Amygdala (tissue), 56 donors: Measurements from ENCODE around the gene ZMIZ1.

Experiments
- DNase-seq, 56 donors: peaks; one replicate each; lab custom pipeline; 2025; lab: John Stamatoyannopoulos, UW

The ZMIZ1 gene

GRCh38 chr10:79075418-79075817 lies 6.7 kb downstream of the ZMIZ1 start:
- no peak for DNase-seq

DNA sequence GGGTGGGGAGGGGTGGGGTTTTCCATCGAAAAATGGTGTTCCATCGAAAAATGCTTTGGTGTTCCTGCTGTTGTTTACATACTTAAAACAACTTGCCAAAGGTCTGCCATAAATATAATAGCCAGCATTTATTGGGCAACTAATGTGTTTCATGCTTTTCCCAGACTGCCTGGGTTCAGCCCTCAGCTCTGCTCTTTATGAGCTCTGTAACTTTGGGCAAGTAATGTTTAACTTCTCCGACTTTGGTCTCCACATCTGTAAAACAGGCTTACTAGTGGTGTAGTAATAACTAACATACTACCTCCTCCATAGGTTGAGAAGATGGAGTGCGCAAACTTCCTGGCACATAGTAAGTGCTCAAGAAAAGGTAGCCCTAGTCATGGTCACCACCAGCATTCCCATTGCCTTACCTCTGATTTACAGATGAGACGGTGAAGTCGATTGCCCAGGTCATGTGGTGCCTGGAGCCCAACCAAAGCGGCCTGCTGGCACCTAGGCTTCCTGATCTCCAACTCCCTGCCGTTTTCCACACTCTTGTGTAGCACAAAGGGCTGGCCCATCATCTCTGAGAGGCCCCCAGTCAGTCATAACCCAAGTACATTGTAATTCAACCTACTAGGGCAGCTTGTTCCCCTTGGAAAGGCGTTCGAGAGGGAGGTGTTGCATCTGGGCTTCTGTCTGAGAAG lies 8.9 kb downstream of the ZMIZ1 start:
- DNase-seq, result no peak

- no peak for DNase-seq
These were observed 9.7 kb downstream of the ZMIZ1 start for GRCh38 chr10:79078367-79079053.

DNA sequence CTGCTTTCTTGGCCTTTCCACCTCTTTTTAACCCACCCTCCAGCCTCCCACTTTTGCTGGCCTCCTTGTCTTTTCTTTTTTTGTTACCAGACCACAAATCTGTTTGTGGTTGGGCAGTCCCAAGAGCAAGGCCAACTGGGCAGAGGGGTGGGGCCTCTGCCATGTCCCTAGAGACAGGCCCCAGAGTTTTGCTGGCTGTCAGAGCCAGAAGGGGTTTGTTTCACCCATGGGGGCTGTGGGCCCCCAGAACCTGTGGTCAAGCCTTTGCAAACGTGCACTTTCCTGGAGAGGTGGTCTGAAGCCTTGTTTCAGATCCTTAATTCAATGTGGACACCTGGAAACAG lies 10.3 kb downstream of the ZMIZ1 start:
- no peak for DNase-seq

GRCh38 chr10:79079490-79080355 lies 11.0 kb downstream of the ZMIZ1 start:
- DNase-seq, result no peak

GRCh38 chr10:79081353-79082034 lies 12.7 kb downstream of the ZMIZ1 start:
- DNase-seq, result no peak

DNA sequence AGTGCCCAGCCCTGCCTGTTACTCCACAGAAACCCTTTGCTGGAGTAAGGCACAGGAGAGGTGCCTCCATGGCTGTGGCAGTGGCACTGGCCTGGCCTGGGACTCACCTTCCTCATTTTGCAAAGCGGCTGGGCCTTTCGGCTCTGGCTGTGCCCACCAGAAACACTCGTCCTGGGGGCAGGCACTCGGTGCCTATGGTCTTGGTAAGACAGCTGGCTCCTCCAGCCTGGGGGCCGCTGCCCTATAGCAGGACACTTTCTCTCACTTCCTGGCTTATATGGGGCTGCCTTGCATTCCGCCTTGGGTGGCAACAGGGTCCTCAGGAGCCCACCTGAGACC lies 13.2 kb downstream of the ZMIZ1 start:
- no peak for DNase-seq

- DNase-seq, result no peak
These were observed 14.1 kb downstream of the ZMIZ1 start for GRCh38 chr10:79082631-79083596.

GRCh38 chr10:79084012-79084971 lies 15.5 kb downstream of the ZMIZ1 start:
- DNase-seq, result peak in 29 of 56 donors; percentile 23 to 78 (median 49)

- DNase-seq, result no peak
These were observed 16.3 kb downstream of the ZMIZ1 start for GRCh38 chr10:79084972-79085597.

DNA sequence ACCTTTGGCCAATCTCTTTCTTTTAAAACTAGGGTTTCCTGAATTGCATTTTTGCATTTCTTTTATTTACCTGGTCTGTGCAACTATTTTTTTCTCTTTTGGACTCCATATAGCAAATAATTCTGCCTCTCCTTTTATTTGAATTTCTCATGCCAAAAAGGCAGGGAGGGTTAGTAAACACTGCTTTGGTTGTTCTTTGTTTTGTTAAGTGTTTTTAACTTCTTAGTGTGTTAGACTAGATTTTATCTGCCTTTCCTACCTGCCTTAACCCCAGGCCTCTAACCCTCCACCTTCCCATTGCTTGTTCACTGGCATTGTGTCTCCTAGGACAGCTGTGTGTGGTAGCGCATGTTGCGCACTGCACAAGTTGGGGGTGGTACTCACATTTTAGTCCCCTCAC lies 18.1 kb downstream of the ZMIZ1 start:
- no peak for DNase-seq

- no peak for DNase-seq
These were observed 19.0 kb downstream of the ZMIZ1 start for GRCh38 chr10:79087721-79088120.

DNA sequence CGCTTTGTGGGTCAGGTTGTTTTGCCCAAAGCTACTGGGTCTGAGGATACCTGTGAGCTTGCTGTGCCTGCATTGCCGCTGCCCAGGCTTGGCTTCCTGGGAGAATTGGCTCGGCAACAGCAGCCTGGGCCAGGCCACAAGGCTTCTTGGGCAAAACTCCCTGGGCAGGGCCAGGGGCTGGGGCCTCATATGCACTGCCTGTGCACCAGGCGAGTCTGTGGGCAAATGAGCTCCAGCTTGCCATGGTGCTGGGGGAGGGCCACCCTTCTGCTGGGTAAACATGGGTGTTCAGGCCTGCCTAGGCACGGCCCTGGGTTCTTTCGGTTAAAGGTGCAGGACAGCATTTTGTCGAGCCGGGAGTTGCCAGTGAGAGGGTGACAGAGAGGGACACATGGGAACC lies 19.4 kb downstream of the ZMIZ1 start:
- peak in 9 of 56 donors; percentile 31 to 54 (median 37) for DNase-seq

DNA sequence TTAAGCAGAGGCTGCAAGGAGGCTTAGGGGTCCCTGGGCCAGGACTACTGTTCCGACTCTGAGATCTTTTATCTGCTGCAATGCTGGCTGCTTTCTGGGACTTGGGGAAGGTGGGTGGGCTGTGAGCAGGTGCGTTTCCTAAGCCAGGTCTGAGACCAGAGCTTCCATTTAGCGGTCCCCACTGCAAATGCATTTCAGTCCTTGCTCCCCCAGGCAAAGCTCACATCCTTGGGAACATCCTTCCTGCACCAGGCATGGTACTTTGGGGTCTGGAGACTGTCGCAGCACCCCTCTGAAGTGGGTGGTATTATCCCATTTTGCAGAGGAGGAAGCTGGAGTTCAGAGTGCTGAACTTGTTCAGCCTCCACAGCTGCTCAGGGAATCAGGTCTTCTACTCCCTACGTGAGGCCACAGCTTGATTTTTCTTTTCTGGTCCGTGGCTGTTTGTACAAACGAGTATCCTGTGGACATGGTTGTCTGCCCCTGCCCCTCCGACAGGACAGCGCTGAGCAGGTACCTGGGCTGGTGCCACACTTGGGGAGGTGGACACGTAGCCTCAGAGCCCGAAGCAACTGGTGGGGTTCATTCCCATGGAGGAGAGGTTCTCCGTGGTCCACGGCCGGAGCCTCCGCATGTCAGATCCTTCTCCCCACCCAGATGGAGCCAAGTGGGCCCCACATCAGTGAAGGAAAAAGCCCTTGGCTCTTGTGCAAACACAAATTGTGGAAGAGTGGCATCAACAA lies 20.0 kb downstream of the ZMIZ1 start:
- DNase-seq, result no peak

DNA sequence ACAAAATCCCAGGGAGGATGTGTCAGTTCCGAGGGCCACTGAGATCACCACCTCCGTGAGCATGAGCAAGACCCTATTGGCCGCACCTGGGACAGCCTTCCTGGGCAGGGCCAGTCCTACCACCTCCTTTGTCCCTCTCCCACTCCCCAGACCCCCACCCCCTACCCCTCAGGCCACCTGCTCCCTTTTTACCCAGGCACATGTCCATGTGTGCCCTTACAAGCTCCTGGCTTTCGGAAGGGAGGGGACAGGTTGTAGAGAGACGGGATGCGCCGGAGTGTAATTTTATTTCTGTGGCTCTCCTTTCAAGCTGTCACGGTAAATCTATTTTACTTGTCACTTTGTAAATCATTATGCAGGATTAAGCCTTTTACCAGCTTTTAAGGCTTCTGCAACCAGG lies 20.9 kb downstream of the ZMIZ1 start:
- DNase-seq, result no peak

- DNase-seq, result no peak
These were observed 21.5 kb downstream of the ZMIZ1 start for GRCh38 chr10:79090134-79090803.
